Thyroid gland (tissue), 4 donors: ENCODE results near the gene BMPR2. TPM values are rescaled to one million over a fixed set of nuclear protein-coding genes. Genes with fewer than 3 reads are reported as not detected.
A peak's percentile ranks its signal among the peaks of the same experiment; 100 is the strongest.
"Not testable (repeated sequence)": the region's sequence is repeated elsewhere in the genome, so short reads cannot be mapped to it uniquely, and the experiment has no call there.

Experiments
- DNase-seq, 2 donors: peaks; one replicate each; pipeline ENCODE4 v3.0.0-alpha.2; 2019
- H3K27ac ChIP-seq, 3 donors: fragments of 200-600 bp; sonication (generic); 1 replicate in 2 of 3; 2 replicates in 1 of 3; pipeline ENCODE4 v1.5.1; 2016 to 2019; ENCODE audit warnings: mild to moderate bottlenecking in 1 of 3, moderate library complexity in 1 of 3
- H3K27me3 ChIP-seq: fragments of 200-600 bp; sonication (generic); one replicate; pipeline ENCODE4 v1.5.1; 2019
- H3K36me3 ChIP-seq, 2 donors: fragments of 200-600 bp; sonication (generic); one replicate each; pipeline ENCODE4 v1.5.1; 2016 to 2019
- H3K4me1 ChIP-seq, 2 donors: fragments of 200-600 bp; sonication (generic); one replicate each; pipeline ENCODE4 v1.5.1; 2017 to 2019
- H3K4me3 ChIP-seq, 3 donors: fragments of 200-600 bp; sonication (generic); replicated peaks in 1 of 3; 1 replicate in 2 of 3; 2 replicates in 1 of 3; pipeline ENCODE4 v1.5.1; 2016; ENCODE audit warnings: mild to moderate bottlenecking in 1 of 3
- H3K9me3 ChIP-seq: fragments of 200-600 bp; sonication (generic); one replicate; pipeline ENCODE4 v1.5.1; 2017
- CTCF ChIP-seq, 6 experiments: fragments of 200-600 bp in 3 of 6; fragments of 450-650 bp in 3 of 6; sonication (generic) in 3 of 6; IDR thresholded peaks; one replicate each; pipeline ENCODE4 v1.5.1; 2016 to 2019; ENCODE audit warnings: antibody characterized with exemption in 6 of 6, mild to moderate bottlenecking in 2 of 6, inconsistent platforms in 1 of 6, moderate library complexity in 1 of 6
- POLR2A ChIP-seq, 2 donors: fragments of 450-650 bp; IDR thresholded peaks; one replicate each; pipeline ENCODE4 v1.6.1; 2017; ENCODE audit warnings: antibody characterized with exemption in 2 of 2, mild to moderate bottlenecking in 2 of 2, moderate library complexity in 1 of 2
- WGBS, 2 donors: methylation state at CpG; one replicate each; pipeline ENCODE4 v1.1.5; 2017; 5-methylcytosine and 5-hydroxymethylcytosine counted together
- intact Hi-C: fragments of 100-400 bp; cut with DNase I; formaldehyde crosslinking; loops from one replicate; pipeline ENCODE4 v1.15.1; 2023
- total RNA-seq, 4 donors: library from RNA; depleted of rRNA; stranded (reverse); fragments of >200 nt; gene quantifications; one replicate each; pipeline ENCODE4 v1.2.3, GENCODE V29; 2016

Gene BMPR2
- total RNA-seq, 4 donors from 2014 or later = 50.1 to 67.0 (median 56.3) TPM

- intact Hi-C loops = no loop called here
- Histone ChIP-seq H3K4me3 (no peak overlapping the region), H3K9me3 (no peaks in the 10 kb centered on the region), H3K4me1 (no peaks in the 10 kb centered on the region), H3K27me3 (no peaks in the 10 kb centered on the region), H3K27ac (no peak overlapping the region), H3K36me3 (no peaks in the 10 kb centered on the region)
- no peak for DNase-seq
- no peak for TF ChIP-seq CTCF (IDR thresholded peaks at IDR 0.05)
- no peak for TF ChIP-seq POLR2A (IDR thresholded peaks at IDR 0.05)
- 75 to 84% methylated on average over 10 of the region's 10 CpGs for WGBS, 2 donors
Observed at GRCh38 chr2:202577250-202578183, 201.4 kb downstream of the BMPR2 start.

- intact Hi-C loops, DNase-seq, H3K4me3 ChIP-seq, H3K27ac ChIP-seq, H3K27me3 ChIP-seq, H3K36me3 ChIP-seq, H3K9me3 ChIP-seq, H3K4me1 ChIP-seq: not testable (repeated sequence)
- WGBS, 2 donors = 80 to 83% methylated on average over 7 of the region's 7 CpGs
Observed at GRCh38 chr2:202582846-202583245, 206.7 kb downstream of the BMPR2 start.

GRCh38 chr2:202583709-202584219 is 207.6 kb downstream of the BMPR2 start:
- H3K27ac ChIP-seq = no peak overlapping the region
- TF ChIP-seq POLR2A (IDR thresholded peaks at IDR 0.05) (no peak), CTCF (IDR thresholded peaks at IDR 0.05) (no peak)
- intact Hi-C loops = no loop called here
- 96 to 97% methylated on average over 2 of the region's 2 CpGs for WGBS, 2 donors
- peaks cover 0 to 4% of the 10 kb centered on the region in 2 donors for H3K4me1 ChIP-seq
- no peaks in the 10 kb centered on the region for H3K36me3 ChIP-seq
- no peaks in the 10 kb centered on the region for H3K27me3 ChIP-seq
- no peak overlapping the region for H3K4me3 ChIP-seq
- no peak for DNase-seq
- no peaks in the 10 kb centered on the region for H3K9me3 ChIP-seq

GRCh38 chr2:202588647-202589581 is 212.8 kb downstream of the BMPR2 start:
- no peak overlapping the region for H3K27ac ChIP-seq
- TF ChIP-seq CTCF (IDR thresholded peaks at IDR 0.05) (peak; percentile 71 to 92 (median 84)), POLR2A (IDR thresholded peaks at IDR 0.05) (no peak)
- peaks cover 0 to 8% of the 10 kb centered on the region in 2 donors for H3K4me1 ChIP-seq
- DNase-seq = peak; percentile 70 to 74
- no peaks in the 10 kb centered on the region for H3K9me3 ChIP-seq
- no peaks in the 10 kb centered on the region for H3K27me3 ChIP-seq
- H3K36me3 ChIP-seq = no peaks in the 10 kb centered on the region
- WGBS, 2 donors = 24 to 29% methylated on average over 13 of the region's 17 CpGs
- no peak overlapping the region for H3K4me3 ChIP-seq
- intact Hi-C loops = loop anchor here (5.0 kb wide), 1 partner anchor 283 kb away; the partner anchor contains the start of gene ICA1L

GRCh38 chr2:202589582-202589949 is 213.4 kb downstream of the BMPR2 start:
- TF ChIP-seq CTCF (IDR thresholded peaks at IDR 0.05) = no peak
- no peak for TF ChIP-seq POLR2A (IDR thresholded peaks at IDR 0.05)
- H3K9me3 ChIP-seq = no peaks in the 10 kb centered on the region
- intact Hi-C loops = loop anchor here (5.0 kb wide), 1 partner anchor 283 kb away; the partner anchor contains the start of gene ICA1L
- H3K4me3 ChIP-seq = no peak overlapping the region
- H3K27me3 ChIP-seq = no peaks in the 10 kb centered on the region
- H3K4me1 ChIP-seq = peaks cover 0 to 8% of the 10 kb centered on the region in 2 donors
- no peak overlapping the region for H3K27ac ChIP-seq
- 88 to 94% methylated on average over 3 to 4 of the region's 4 CpGs for WGBS, 2 donors
- DNase-seq = no peak
- H3K36me3 ChIP-seq = no peaks in the 10 kb centered on the region
